Keratinocyte (primary cell): ENCODE results near the gene LFNG.

Source experiments
- CTCF ChIP-seq, 3 experiments: IDR thresholded peaks in 1 of 3; conservative IDR thresholded peaks in 1 of 3; optimal IDR thresholded peaks in 1 of 3; 2 replicates in 2 of 3; 3 replicates in 1 of 3; pipeline versions ENCODE3 to v1.5.1; 2011; ENCODE audit warnings: low read length in 3 of 3, mild to moderate bottlenecking in 3 of 3, moderate library complexity in 2 of 3, control low read depth in 1 of 3, inconsistent platforms in 1 of 3; ENCODE audit not compliant: insufficient read depth in 2 of 3; ENCODE audit errors: extremely low read depth in 1 of 3
- EZH2 ChIP-seq: IDR thresholded peaks from one replicate; pipeline ENCODE4 v1.6.1; 2012; ENCODE audit warnings: inconsistent platforms, mild to moderate bottlenecking, low read length, moderate library complexity

GRCh38 chr7:2488272-2488645 lies 31.3 kb upstream of the LFNG start:
- TF ChIP-seq EZH2, result no peak
- TF ChIP-seq CTCF (optimal IDR thresholded peaks at IDR 0.05 in 1 of 3, IDR thresholded peaks at IDR 0.05 in 1 of 3, conservative IDR thresholded peaks at IDR 0.05 in 1 of 3; ENCODE audit: extremely low read depth in 1 of 3, insufficient read depth in 2 of 3, low read length in 3 of 3), result no peak
